ENCODE data around the gene FILIP1L. TPM values are rescaled to one million over a fixed set of nuclear protein-coding genes. Genes with fewer than 3 reads are reported as not detected.

FILIP1L gene
- total and polyA plus RNA-seq, 2 of the 13 experiments (the other 11 are each of a cell fraction or from before 2014, with no cell fraction given) = 8.1 to 187 TPM

GRCh38 chr3:99875929-99876841 lies 238.1 kb downstream of the FILIP1L start (continued):
- TF ChIP-seq POGK (CRISPR knock-in tag; conservative IDR thresholded peaks at IDR 0.05) = peak; percentile 95
- TF ChIP-seq KLF13 (CRISPR knock-in tag; IDR thresholded peaks at IDR 0.05) = no peak
- TF ChIP-seq ZNF598 (CRISPR knock-in tag; IDR thresholded peaks at IDR 0.05; ENCODE audit: borderline replicate concordance) = peak; percentile 60; the same call in 1 of the 2 replicates
- TF ChIP-seq SOX5 (CRISPR knock-in tag; IDR thresholded peaks at IDR 0.05; ENCODE audit: borderline replicate concordance) = peak; percentile 45; the same call in 1 of the 2 replicates
- peak; percentile 91 for TF ChIP-seq ZNF451 (CRISPR knock-in tag; IDR thresholded peaks at IDR 0.05)
- TF ChIP-seq ZBTB10 (CRISPR knock-in tag; IDR thresholded peaks at IDR 0.05; ENCODE audit: borderline replicate concordance) = no peak
- TF ChIP-seq WIZ (CRISPR knock-in tag; IDR thresholded peaks at IDR 0.05) = peak; percentile 47; the same call in 1 of the 2 replicates
- TF ChIP-seq CERS6 (CRISPR knock-in tag; IDR thresholded peaks at IDR 0.05) = peak; percentile 44; the same call in 1 of the 2 replicates
- TF ChIP-seq FOXK1 (CRISPR knock-in tag; IDR thresholded peaks at IDR 0.05; ENCODE audit: borderline replicate concordance, low read depth) = peak; percentile 41; the same call in 1 of the 2 replicates
- peak; percentile 88 for TF ChIP-seq RFXAP (CRISPR knock-in tag; IDR thresholded peaks at IDR 0.05; ENCODE audit: borderline replicate concordance)
- no peak for TF ChIP-seq ZUFSP (CRISPR knock-in tag; IDR thresholded peaks at IDR 0.05; ENCODE audit: borderline replicate concordance)
- TF ChIP-seq ZNF3 (CRISPR knock-in tag; IDR thresholded peaks at IDR 0.05) = no peak
- no peak for TF ChIP-seq ZNF775 (CRISPR knock-in tag; IDR thresholded peaks at IDR 0.05; ENCODE audit: borderline replicate concordance)
- peak; percentile 94 for TF ChIP-seq KDM5B (CRISPR knock-in tag; IDR thresholded peaks at IDR 0.05; ENCODE audit: borderline replicate concordance)
- TF ChIP-seq ZBTB43 (CRISPR knock-in tag; conservative IDR thresholded peaks at IDR 0.05) = peak; percentile 92
- no peak for TF ChIP-seq PREB (CRISPR knock-in tag; IDR thresholded peaks at IDR 0.05)
- TF ChIP-seq ZNF484 (CRISPR knock-in tag; IDR thresholded peaks at IDR 0.05; ENCODE audit: borderline replicate concordance, low read depth) = no peak
- peak; percentile 77 for TF ChIP-seq GABPB1 (CRISPR knock-in tag; IDR thresholded peaks at IDR 0.05)

All from HepG2 (cell line).